HepG2 (cell line): ENCODE data around the gene TOB1. TPM values are rescaled to one million over a fixed set of nuclear protein-coding genes. Genes with fewer than 3 reads are reported as not detected.

Experiments used
- ATRX ChIP-seq: sonication (generic); formaldehyde crosslinking; IDR thresholded peaks from 2 replicates; pipeline ENCODE4 v1.4.0; 2020; ENCODE audit warnings: missing genetic modification reagents, borderline replicate concordance
- CREM ChIP-seq, 2 experiments: sonication (generic) in 1 of 2; formaldehyde crosslinking in 1 of 2; IDR thresholded peaks; 2 replicates each; pipeline versions ENCODE4 v1.4.0 to v1.6.1; 2016 to 2020; ENCODE audit warnings: antibody characterized with exemption in 1 of 2, mild to moderate bottlenecking in 1 of 2, missing genetic modification reagents in 1 of 2
- EEA1 ChIP-seq: sonication (generic); formaldehyde crosslinking; IDR thresholded peaks from 2 replicates; pipeline ENCODE4 v1.5.1; 2020; ENCODE audit warnings: mild to moderate bottlenecking, missing genetic modification reagents, borderline replicate concordance
- FOXC1 ChIP-seq: sonication (generic); formaldehyde crosslinking; IDR thresholded peaks from 2 replicates; pipeline ENCODE4 v1.8.0; 2022; ENCODE audit warnings: mild to moderate bottlenecking, missing genetic modification reagents, borderline replicate concordance
- GPN1 ChIP-seq: sonication (generic); formaldehyde crosslinking; IDR thresholded peaks from 2 replicates; pipeline ENCODE4 v1.5.1; 2020; ENCODE audit warnings: missing genetic modification reagents, borderline replicate concordance
- HCFC1 ChIP-seq: fragments of 150-350 bp; IDR thresholded peaks from 2 replicates; pipeline ENCODE4 v1.6.1; 2014; ENCODE audit warnings: low read depth, low read length
- IRX3 ChIP-seq: sonication (generic); formaldehyde crosslinking; IDR thresholded peaks from 2 replicates; pipeline ENCODE4 v1.8.1; 2023; ENCODE audit warnings: mild to moderate bottlenecking, low read depth, missing genetic modification reagents, borderline replicate concordance
- KDM5B ChIP-seq: sonication (generic); formaldehyde crosslinking; IDR thresholded peaks from 2 replicates; pipeline ENCODE4 v1.4.0; 2020; ENCODE audit warnings: missing genetic modification reagents, mild to moderate bottlenecking, borderline replicate concordance
- MIXL1 ChIP-seq: IDR thresholded peaks from 2 replicates; pipeline ENCODE4 v1.6.1; 2016
- MTA1 ChIP-seq: sonication (generic); formaldehyde crosslinking; IDR thresholded peaks from 2 replicates; pipeline ENCODE4 v1.4.0; 2020; ENCODE audit warnings: missing genetic modification reagents, mild to moderate bottlenecking, borderline replicate concordance
- MTF1 ChIP-seq: sonication (generic); formaldehyde crosslinking; IDR thresholded peaks from 2 replicates; pipeline ENCODE4 v1.5.0; 2020; ENCODE audit warnings: missing genetic modification reagents
- NR1H2 ChIP-seq: sonication (generic); formaldehyde crosslinking; IDR thresholded peaks from 2 replicates; pipeline ENCODE4 v1.8.1; 2022; ENCODE audit warnings: low read depth, missing genetic modification reagents, borderline replicate concordance
- PHB2 ChIP-seq: fragments of 450-650 bp; IDR thresholded peaks from 2 replicates; pipeline ENCODE4 v1.6.1; 2018; ENCODE audit not compliant: partially characterized antibody
- RAD51 ChIP-seq: fragments of 450-650 bp; IDR thresholded peaks from 2 replicates; pipeline ENCODE4 v1.6.1; 2016; ENCODE audit warnings: borderline replicate concordance
- SALL1 ChIP-seq: sonication (generic); formaldehyde crosslinking; IDR thresholded peaks from 2 replicates; pipeline ENCODE4 v1.8.0; 2022; ENCODE audit warnings: mild to moderate bottlenecking, missing genetic modification reagents
- SNRNP70 ChIP-seq: fragments of 200-400 bp; formaldehyde crosslinking; IDR thresholded peaks from 2 replicates; pipeline ENCODE4 v1.6.1; 2017; ENCODE audit warnings: mild to moderate bottlenecking, low read depth, low read length, moderate library complexity
- SRY ChIP-seq: sonication (generic); formaldehyde crosslinking; IDR thresholded peaks from 2 replicates; pipeline ENCODE4 v1.8.0; 2022; ENCODE audit warnings: mild to moderate bottlenecking, missing genetic modification reagents
- ZBTB44 ChIP-seq: sonication (generic); formaldehyde crosslinking; IDR thresholded peaks from 2 replicates; pipeline ENCODE4 v1.4.0; 2020; ENCODE audit warnings: missing genetic modification reagents
- ZNF362 ChIP-seq: sonication (generic); formaldehyde crosslinking; IDR thresholded peaks from 2 replicates; pipeline ENCODE4 v1.4.0; 2020; ENCODE audit warnings: missing genetic modification reagents, mild to moderate bottlenecking, borderline replicate concordance
- ZNF510 ChIP-seq: sonication (generic); formaldehyde crosslinking; IDR thresholded peaks from 2 replicates; pipeline ENCODE4 v1.4.0; 2020; ENCODE audit warnings: low read depth, mild to moderate bottlenecking, missing genetic modification reagents
- ZSCAN30 ChIP-seq: sonication (generic); formaldehyde crosslinking; IDR thresholded peaks from 2 replicates; pipeline ENCODE4 v1.5.0; 2020; ENCODE audit warnings: mild to moderate bottlenecking, missing genetic modification reagents
- polyA plus RNA-seq, 8 experiments: library from polyadenylated mRNA; depleted of rRNA in 3 of 8; stranded (reverse) in 7 of 8; unstranded in 1 of 8; fragments of >200 nt; fragmentation: Illumina TruSeq in 4 of 8; extraction: Trizol in 4 of 8; gene quantifications; 2 replicates each; pipeline versions ENCODE4 v1.2.1 to v1.2.3, GENCODE V29; 2011 to 2016; ENCODE audit warnings: low read depth in 4 of 8, missing spikeins in 1 of 8, mixed read lengths in 1 of 8; ENCODE audit not compliant: insufficient read depth in 1 of 8
- total RNA-seq, 5 experiments: library from RNA; depleted of rRNA; stranded (reverse); fragments of >200 nt; fragmentation: Illumina TruSeq; extraction: Trizol; gene quantifications; 2 replicates each; pipeline ENCODE4 v1.2.3, GENCODE V29; 2016; ENCODE audit warnings: low read depth in 1 of 5
- TF ChIP-seq, protein P1 (sequence below): sonication (generic); formaldehyde crosslinking; conservative IDR thresholded peaks from 2 replicates; pipeline ENCODE4 v1.4.0; 2020; ENCODE audit warnings: mild to moderate bottlenecking, missing genetic modification reagents, moderate library complexity
- TF ChIP-seq, protein P2 (sequence below): sonication (generic); formaldehyde crosslinking; IDR thresholded peaks from 2 replicates; pipeline ENCODE4 v1.8.0; 2022; ENCODE audit warnings: mild to moderate bottlenecking, missing genetic modification reagents, moderate library complexity

The TOB1 gene
- total and polyA plus RNA-seq, 2 of the 13 experiments (the other 11 are each of a cell fraction or from before 2014, with no cell fraction given), result 21.9 to 57.7 TPM

- peak; percentile 52 for TF ChIP-seq CREM (IDR thresholded peaks at IDR 0.05)
- no peak for TF ChIP-seq CREM (CRISPR knock-in tag; IDR thresholded peaks at IDR 0.05)
- 0 out of 2 replicates have a peak, but pooled peaks have one; percentile 65 for TF ChIP-seq ZNF362 (CRISPR knock-in tag)
- no peak for TF ChIP-seq FOXC1 (CRISPR knock-in tag)
- no peak for TF ChIP-seq NR1H2
- TF ChIP-seq ATRX (CRISPR knock-in tag), result no peak
- no peak for TF ChIP-seq SNRNP70
- no peak for TF ChIP-seq GPN1 (CRISPR knock-in tag)
- TF ChIP-seq ZNF510 (CRISPR knock-in tag), result no peak
- TF ChIP-seq MTA1 (CRISPR knock-in tag), result peak; percentile 87
- no peak; the same call in 1 of the 2 replicates for TF ChIP-seq ZBTB44 (CRISPR knock-in tag)
- TF ChIP-seq, protein P1, sequence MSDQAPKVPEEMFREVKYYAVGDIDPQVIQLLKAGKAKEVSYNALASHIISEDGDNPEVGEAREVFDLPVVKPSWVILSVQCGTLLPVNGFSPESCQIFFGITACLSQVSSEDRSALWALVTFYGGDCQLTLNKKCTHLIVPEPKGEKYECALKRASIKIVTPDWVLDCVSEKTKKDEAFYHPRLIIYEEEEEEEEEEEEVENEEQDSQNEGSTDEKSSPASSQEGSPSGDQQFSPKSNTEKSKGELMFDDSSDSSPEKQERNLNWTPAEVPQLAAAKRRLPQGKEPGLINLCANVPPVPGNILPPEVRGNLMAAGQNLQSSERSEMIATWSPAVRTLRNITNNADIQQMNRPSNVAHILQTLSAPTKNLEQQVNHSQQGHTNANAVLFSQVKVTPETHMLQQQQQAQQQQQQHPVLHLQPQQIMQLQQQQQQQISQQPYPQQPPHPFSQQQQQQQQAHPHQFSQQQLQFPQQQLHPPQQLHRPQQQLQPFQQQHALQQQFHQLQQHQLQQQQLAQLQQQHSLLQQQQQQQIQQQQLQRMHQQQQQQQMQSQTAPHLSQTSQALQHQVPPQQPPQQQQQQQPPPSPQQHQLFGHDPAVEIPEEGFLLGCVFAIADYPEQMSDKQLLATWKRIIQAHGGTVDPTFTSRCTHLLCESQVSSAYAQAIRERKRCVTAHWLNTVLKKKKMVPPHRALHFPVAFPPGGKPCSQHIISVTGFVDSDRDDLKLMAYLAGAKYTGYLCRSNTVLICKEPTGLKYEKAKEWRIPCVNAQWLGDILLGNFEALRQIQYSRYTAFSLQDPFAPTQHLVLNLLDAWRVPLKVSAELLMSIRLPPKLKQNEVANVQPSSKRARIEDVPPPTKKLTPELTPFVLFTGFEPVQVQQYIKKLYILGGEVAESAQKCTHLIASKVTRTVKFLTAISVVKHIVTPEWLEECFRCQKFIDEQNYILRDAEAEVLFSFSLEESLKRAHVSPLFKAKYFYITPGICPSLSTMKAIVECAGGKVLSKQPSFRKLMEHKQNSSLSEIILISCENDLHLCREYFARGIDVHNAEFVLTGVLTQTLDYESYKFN (CRISPR knock-in tag), result peak; percentile 90
- TF ChIP-seq PHB2, result no peak
- no peak for TF ChIP-seq EEA1 (CRISPR knock-in tag)
- no peak for TF ChIP-seq RAD51
- TF ChIP-seq, protein P2, sequence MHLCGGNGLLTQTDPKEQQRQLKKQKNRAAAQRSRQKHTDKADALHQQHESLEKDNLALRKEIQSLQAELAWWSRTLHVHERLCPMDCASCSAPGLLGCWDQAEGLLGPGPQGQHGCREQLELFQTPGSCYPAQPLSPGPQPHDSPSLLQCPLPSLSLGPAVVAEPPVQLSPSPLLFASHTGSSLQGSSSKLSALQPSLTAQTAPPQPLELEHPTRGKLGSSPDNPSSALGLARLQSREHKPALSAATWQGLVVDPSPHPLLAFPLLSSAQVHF, result no peak
- TF ChIP-seq ZSCAN30 (CRISPR knock-in tag), result no peak
- TF ChIP-seq MIXL1 (CRISPR knock-in tag), result peak; percentile 66; the same call in 1 of the 2 replicates
- peak; percentile 92 for TF ChIP-seq SALL1 (CRISPR knock-in tag)
- no peak; the same call in none of the 2 replicates for TF ChIP-seq KDM5B
- TF ChIP-seq HCFC1, result no peak
- peak; percentile 27; the same call in 1 of the 2 replicates for TF ChIP-seq IRX3 (CRISPR knock-in tag)
- peak; percentile 67; the same call in 1 of the 2 replicates for TF ChIP-seq SRY (CRISPR knock-in tag)
- no peak for TF ChIP-seq MTF1 (CRISPR knock-in tag)
Measured at GRCh38 chr17:50905460-50905803, 39.3 kb upstream of the TOB1 start (continued).
